ENCODE measurements around the gene EIF3D. TPM values are rescaled to one million over a fixed set of nuclear protein-coding genes. Genes with fewer than 3 reads are reported as not detected.

EIF3D gene
- total and polyA plus RNA-seq, 2 donors from 2014 or later: 129 to 140 TPM

DNA sequence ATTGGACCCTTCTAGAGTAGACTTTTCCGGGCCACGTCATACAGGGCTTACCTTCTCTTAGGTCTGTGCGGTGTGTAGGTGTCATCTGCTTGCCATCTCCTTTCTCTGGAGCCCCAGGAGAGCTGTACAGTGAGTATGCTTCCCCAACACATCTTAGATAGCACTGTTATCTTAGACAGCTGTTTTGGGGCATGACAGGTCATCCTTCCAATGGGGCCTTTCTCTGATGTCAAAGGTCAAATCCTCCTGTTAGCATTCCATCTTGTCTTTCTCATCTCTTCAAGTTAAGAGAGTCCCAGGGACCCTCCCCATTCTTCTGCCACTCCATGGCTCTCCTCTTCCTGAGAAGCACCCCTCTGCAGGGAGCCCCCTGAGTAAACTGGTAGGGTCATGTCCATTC is 31.0 kb upstream of the EIF3D start:
- intact Hi-C loops (cut with DNase I): no loop called here
- Histone ChIP-seq H3K9ac (ENCODE audit: low read length in 3 of 3) (no peak overlapping the region), H3K27ac (ENCODE audit: low read depth in 2 of 2, low read length in 2 of 2) (no peak overlapping the region), H3K27me3 (ENCODE audit: control insufficient read depth, insufficient read depth, low read length) (no peaks in the 10 kb centered on the region), H3K36me3 (ENCODE audit: control insufficient read depth in 2 of 3, insufficient read depth in 3 of 3, low read length in 3 of 3) (no peaks in the 10 kb centered on the region), H3K4me1 (ENCODE audit: control insufficient read depth in 2 of 3, insufficient read depth in 2 of 3, low read depth in 1 of 3, low read length in 3 of 3) (no peaks in the 10 kb centered on the region), H3K4me3 (ENCODE audit: low read length in 3 of 3) (no peak overlapping the region), H3K9me3 (ENCODE audit: control insufficient read depth in 2 of 3, insufficient read depth in 1 of 3, low read length in 3 of 3) (no peaks in the 10 kb centered on the region)
- DNase-seq: no peak
- TF ChIP-seq, protein P1, sequence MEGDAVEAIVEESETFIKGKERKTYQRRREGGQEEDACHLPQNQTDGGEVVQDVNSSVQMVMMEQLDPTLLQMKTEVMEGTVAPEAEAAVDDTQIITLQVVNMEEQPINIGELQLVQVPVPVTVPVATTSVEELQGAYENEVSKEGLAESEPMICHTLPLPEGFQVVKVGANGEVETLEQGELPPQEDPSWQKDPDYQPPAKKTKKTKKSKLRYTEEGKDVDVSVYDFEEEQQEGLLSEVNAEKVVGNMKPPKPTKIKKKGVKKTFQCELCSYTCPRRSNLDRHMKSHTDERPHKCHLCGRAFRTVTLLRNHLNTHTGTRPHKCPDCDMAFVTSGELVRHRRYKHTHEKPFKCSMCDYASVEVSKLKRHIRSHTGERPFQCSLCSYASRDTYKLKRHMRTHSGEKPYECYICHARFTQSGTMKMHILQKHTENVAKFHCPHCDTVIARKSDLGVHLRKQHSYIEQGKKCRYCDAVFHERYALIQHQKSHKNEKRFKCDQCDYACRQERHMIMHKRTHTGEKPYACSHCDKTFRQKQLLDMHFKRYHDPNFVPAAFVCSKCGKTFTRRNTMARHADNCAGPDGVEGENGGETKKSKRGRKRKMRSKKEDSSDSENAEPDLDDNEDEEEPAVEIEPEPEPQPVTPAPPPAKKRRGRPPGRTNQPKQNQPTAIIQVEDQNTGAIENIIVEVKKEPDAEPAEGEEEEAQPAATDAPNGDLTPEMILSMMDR (IDR thresholded peaks at IDR 0.05; ENCODE audit: borderline replicate concordance, extremely low read depth, insufficient read depth): no peak
- FAIRE-seq: no peak

DNA sequence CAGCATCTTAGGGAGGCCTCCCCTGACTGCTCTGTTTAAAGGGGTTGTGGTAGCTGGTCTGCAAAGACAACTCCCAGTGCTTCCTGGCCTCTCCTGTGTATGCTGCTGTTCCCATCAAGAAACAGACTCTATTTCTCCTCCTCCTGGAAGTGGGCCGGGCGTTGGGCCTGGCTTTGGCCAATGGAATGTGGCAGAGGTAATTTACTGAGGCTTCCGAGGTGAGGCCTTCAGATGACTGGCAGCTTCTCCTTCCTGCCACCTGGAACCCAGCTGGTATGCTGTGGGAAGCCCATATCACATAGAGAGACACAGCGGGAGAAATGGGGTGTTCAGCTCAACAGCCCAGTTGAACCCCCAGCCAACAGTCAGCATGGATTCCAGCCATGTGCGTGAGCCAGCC is 25.1 kb upstream of the EIF3D start:
- H3K27me3 ChIP-seq (ENCODE audit: control insufficient read depth, insufficient read depth, low read length): peaks cover 4% of the 10 kb centered on the region
- no peak for FAIRE-seq
- TF ChIP-seq, protein P1 (IDR thresholded peaks at IDR 0.05; ENCODE audit: borderline replicate concordance, extremely low read depth, insufficient read depth): no peak

DNA sequence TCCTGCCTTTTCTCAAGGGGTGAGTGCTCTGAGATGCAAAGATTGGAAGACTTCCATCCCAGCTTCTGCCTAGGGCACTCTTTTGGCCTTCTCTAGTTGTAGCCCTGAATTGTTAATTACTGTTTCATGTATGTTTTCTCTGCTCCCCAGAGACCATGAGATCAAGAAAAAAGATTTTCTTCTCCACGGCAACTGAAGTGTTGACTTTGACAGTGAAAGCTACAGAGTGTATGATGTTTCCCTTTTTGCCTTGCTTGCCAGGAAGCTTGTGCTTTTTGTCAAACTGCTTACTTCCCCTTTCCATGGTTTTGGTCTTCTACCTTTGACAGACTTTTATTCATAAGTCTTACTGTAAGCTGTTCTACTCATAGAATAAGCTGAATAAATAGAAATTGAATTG is 23.3 kb upstream of the EIF3D start:
- TF ChIP-seq, protein P1 (IDR thresholded peaks at IDR 0.05; ENCODE audit: borderline replicate concordance, extremely low read depth, insufficient read depth): no peak
- intact Hi-C loops (cut with DNase I): no loop called here
- H3K27me3 ChIP-seq (ENCODE audit: control insufficient read depth, insufficient read depth, low read length): peaks cover 4% of the 10 kb centered on the region
- no peaks in the 10 kb centered on the region for H3K36me3 ChIP-seq (ENCODE audit: control insufficient read depth in 2 of 3, insufficient read depth in 3 of 3, low read length in 3 of 3)
- FAIRE-seq (no peak), DNase-seq (no peak)
- no peaks in the 10 kb centered on the region for H3K4me1 ChIP-seq (ENCODE audit: control insufficient read depth in 2 of 3, insufficient read depth in 2 of 3, low read depth in 1 of 3, low read length in 3 of 3)
- no peak overlapping the region for H3K4me3 ChIP-seq (ENCODE audit: low read length in 3 of 3)
- H3K27ac ChIP-seq (ENCODE audit: low read depth in 2 of 2, low read length in 2 of 2): no peak overlapping the region
- H3K9ac ChIP-seq (ENCODE audit: low read length in 3 of 3): no peak overlapping the region
- no peaks in the 10 kb centered on the region for H3K9me3 ChIP-seq (ENCODE audit: control insufficient read depth in 2 of 3, insufficient read depth in 1 of 3, low read length in 3 of 3)

More for the DNA sequence above, 25.1 kb upstream of the EIF3D start:
- no peak overlapping the region for H3K4me3 ChIP-seq (ENCODE audit: low read length in 3 of 3)
- H3K9me3 ChIP-seq (ENCODE audit: control insufficient read depth in 2 of 3, insufficient read depth in 1 of 3, low read length in 3 of 3): no peaks in the 10 kb centered on the region
- no peaks in the 10 kb centered on the region for H3K4me1 ChIP-seq (ENCODE audit: control insufficient read depth in 2 of 3, insufficient read depth in 2 of 3, low read depth in 1 of 3, low read length in 3 of 3)
- H3K27ac ChIP-seq (ENCODE audit: low read depth in 2 of 2, low read length in 2 of 2): no peak overlapping the region
- H3K36me3 ChIP-seq (ENCODE audit: control insufficient read depth in 2 of 3, insufficient read depth in 3 of 3, low read length in 3 of 3): no peaks in the 10 kb centered on the region
- no peak for DNase-seq
- no peak overlapping the region for H3K9ac ChIP-seq (ENCODE audit: low read length in 3 of 3)
- intact Hi-C loops (cut with DNase I): no loop called here
